HL-60 (cell line): ENCODE data around the gene A1CF.

ENCODE experiments used
- DNase-seq, 2 experiments: peaks; one replicate each; pipeline ENCODE4 v3.0.0-alpha.2; 2010 to 2020; ENCODE audit warnings: low read depth in 1 of 2, low spot score in 1 of 2
- H3K27ac ChIP-seq: fragments of 250-450 bp; sonication (Bioruptor Pico); replicated peaks from 2 replicates; pipeline ENCODE4 v1.5.1; 2020; ENCODE audit warnings: mild to moderate bottlenecking, moderate library complexity
- H3K27me3 ChIP-seq: fragments of 250-450 bp; sonication (Bioruptor Pico); 2 replicates; pipeline ENCODE4 v1.5.1; 2021; ENCODE audit warnings: mild to moderate bottlenecking, moderate library complexity; ENCODE audit not compliant: insufficient read depth, poor library complexity, severe bottlenecking
- H3K4me3 ChIP-seq: replicated peaks from 2 replicates; pipeline ENCODE4 v1.5.1; 2011; ENCODE audit warnings: mild to moderate bottlenecking, control low read depth, low read length; ENCODE audit not compliant: insufficient read depth
- GABPA ChIP-seq: IDR thresholded peaks from 2 replicates; pipeline ENCODE4 v1.6.1; 2012; ENCODE audit warnings: low read depth
- POLR2AphosphoS5 ChIP-seq: IDR thresholded peaks from 2 replicates; pipeline ENCODE4 v1.6.1; 2012; ENCODE audit warnings: low read depth
- SPI1 ChIP-seq: IDR thresholded peaks from 2 replicates; pipeline ENCODE4 v1.6.1; 2012; ENCODE audit warnings: low read depth, mild to moderate bottlenecking, borderline replicate concordance
- TF ChIP-seq, protein P1 (sequence below): IDR thresholded peaks from one replicate; pipeline ENCODE4 v1.5.1; 2011; ENCODE audit warnings: low read length, control low read depth, inconsistent platforms; ENCODE audit not compliant: insufficient read depth
- TF ChIP-seq, protein P2 (sequence below): IDR thresholded peaks from 2 replicates; pipeline ENCODE4 v1.6.1; 2012; ENCODE audit warnings: low read depth; ENCODE audit not compliant: insufficient replicate concordance

The A1CF gene

GRCh38 chr10:50824782-50825181 lies 60.6 kb downstream of the A1CF start:
- no peak overlapping the region for H3K27ac ChIP-seq

DNA sequence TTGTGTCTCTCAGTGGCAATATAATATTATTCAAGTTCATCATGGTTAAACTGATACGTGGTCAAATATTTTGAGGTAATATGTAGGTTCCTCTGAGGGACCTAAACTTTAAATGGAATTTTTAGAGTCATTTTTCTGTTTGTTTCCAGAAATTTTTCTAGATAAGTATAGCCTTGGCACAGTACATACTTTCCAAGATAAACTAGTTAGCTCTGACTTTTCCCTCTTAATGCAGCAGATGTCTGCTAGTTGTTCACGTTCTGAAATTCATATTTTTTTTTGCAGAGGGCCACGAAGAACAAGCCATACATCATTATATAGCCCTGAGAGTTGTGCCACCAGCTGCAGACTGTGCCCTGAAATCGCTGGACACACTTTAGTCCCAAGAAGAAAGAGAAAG lies 61.6 kb downstream of the A1CF start:
- no peak for TF ChIP-seq GABPA
- TF ChIP-seq POLR2AphosphoS5, result no peak
- TF ChIP-seq, protein P1, sequence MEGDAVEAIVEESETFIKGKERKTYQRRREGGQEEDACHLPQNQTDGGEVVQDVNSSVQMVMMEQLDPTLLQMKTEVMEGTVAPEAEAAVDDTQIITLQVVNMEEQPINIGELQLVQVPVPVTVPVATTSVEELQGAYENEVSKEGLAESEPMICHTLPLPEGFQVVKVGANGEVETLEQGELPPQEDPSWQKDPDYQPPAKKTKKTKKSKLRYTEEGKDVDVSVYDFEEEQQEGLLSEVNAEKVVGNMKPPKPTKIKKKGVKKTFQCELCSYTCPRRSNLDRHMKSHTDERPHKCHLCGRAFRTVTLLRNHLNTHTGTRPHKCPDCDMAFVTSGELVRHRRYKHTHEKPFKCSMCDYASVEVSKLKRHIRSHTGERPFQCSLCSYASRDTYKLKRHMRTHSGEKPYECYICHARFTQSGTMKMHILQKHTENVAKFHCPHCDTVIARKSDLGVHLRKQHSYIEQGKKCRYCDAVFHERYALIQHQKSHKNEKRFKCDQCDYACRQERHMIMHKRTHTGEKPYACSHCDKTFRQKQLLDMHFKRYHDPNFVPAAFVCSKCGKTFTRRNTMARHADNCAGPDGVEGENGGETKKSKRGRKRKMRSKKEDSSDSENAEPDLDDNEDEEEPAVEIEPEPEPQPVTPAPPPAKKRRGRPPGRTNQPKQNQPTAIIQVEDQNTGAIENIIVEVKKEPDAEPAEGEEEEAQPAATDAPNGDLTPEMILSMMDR, result no peak
- TF ChIP-seq, protein P2, sequence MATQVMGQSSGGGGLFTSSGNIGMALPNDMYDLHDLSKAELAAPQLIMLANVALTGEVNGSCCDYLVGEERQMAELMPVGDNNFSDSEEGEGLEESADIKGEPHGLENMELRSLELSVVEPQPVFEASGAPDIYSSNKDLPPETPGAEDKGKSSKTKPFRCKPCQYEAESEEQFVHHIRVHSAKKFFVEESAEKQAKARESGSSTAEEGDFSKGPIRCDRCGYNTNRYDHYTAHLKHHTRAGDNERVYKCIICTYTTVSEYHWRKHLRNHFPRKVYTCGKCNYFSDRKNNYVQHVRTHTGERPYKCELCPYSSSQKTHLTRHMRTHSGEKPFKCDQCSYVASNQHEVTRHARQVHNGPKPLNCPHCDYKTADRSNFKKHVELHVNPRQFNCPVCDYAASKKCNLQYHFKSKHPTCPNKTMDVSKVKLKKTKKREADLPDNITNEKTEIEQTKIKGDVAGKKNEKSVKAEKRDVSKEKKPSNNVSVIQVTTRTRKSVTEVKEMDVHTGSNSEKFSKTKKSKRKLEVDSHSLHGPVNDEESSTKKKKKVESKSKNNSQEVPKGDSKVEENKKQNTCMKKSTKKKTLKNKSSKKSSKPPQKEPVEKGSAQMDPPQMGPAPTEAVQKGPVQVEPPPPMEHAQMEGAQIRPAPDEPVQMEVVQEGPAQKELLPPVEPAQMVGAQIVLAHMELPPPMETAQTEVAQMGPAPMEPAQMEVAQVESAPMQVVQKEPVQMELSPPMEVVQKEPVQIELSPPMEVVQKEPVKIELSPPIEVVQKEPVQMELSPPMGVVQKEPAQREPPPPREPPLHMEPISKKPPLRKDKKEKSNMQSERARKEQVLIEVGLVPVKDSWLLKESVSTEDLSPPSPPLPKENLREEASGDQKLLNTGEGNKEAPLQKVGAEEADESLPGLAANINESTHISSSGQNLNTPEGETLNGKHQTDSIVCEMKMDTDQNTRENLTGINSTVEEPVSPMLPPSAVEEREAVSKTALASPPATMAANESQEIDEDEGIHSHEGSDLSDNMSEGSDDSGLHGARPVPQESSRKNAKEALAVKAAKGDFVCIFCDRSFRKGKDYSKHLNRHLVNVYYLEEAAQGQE, result no peak
- TF ChIP-seq SPI1, result no peak
- Histone ChIP-seq H3K4me3 (no peak overlapping the region), H3K27me3 (peaks cover 4% of the 10 kb centered on the region), H3K27ac (no peak overlapping the region)
- no peak for DNase-seq

More at GRCh38 chr10:50824782-50825181, 60.6 kb downstream of the A1CF start:
- no peak overlapping the region for H3K4me3 ChIP-seq
- TF ChIP-seq POLR2AphosphoS5 (no peak), GABPA (no peak), SPI1 (no peak)
- TF ChIP-seq, protein P1, result no peak
- TF ChIP-seq, protein P2, result no peak
- H3K27me3 ChIP-seq, result peaks cover 4% of the 10 kb centered on the region
- DNase-seq, result no peak

DNA sequence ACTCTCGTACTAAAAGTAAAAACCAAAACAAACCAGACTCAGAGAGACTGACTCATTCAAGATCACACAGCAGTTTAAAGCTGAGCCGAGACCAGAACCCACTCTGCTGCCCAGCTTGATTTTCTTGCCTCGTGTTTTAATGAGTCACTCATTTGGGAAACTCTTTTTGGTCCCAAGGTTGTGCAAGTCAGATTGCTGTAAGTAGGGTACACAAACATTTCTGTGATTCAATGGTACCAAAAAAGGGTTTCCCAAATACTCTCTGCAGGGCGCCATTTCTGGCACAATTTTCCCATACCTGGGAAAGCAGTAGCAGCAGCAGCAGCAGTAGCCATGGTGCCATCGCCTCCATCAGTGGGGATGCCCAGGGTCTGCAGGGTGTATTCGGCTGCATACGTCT lies 75.8 kb downstream of the A1CF start:
- Histone ChIP-seq H3K27ac (no peak overlapping the region), H3K27me3 (no peaks in the 10 kb centered on the region), H3K4me3 (no peak overlapping the region)
- no peak for TF ChIP-seq SPI1
- no peak for TF ChIP-seq GABPA
- TF ChIP-seq, protein P1, result no peak
- TF ChIP-seq, protein P2, result no peak
- no peak for DNase-seq
